ENCODE measurements around the gene ATF7IP2. TPM values are rescaled to one million over a fixed set of nuclear protein-coding genes. Genes with fewer than 3 reads are reported as not detected.

ATF7IP2 gene
- total and polyA plus RNA-seq, 9 of the 15 experiments (the other 6 are each of a cell fraction or from before 2014, with no cell fraction given), result 131 to 515 (median 196) TPM

DNA sequence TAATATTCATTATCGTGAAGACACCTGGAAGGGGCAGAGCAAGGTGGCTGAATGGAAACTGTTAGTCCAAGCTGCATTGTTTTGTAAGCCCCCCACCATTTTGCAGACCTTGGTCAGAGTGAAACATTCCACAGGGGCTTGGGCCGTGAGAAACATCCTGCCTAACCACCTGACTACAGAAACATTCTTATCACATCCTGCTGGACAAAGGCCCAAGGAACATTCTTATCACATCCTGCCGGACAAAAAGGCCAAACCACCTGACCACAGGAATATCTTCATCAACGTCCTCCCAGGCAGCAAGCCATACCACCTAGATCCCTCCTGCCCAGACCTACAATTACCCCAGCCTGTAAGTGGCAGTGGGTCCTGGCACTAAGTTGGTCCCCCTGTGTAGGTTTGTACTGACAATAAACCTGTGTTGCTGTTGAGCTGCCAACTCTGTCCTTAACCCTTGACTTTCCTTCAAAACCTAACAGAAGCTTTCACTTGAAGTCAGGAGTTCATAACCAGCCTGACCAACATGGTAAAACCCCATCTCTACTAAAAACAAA is 19.6 kb downstream of the ATF7IP2 start (continued):
- TF ChIP-seq, protein P1, sequence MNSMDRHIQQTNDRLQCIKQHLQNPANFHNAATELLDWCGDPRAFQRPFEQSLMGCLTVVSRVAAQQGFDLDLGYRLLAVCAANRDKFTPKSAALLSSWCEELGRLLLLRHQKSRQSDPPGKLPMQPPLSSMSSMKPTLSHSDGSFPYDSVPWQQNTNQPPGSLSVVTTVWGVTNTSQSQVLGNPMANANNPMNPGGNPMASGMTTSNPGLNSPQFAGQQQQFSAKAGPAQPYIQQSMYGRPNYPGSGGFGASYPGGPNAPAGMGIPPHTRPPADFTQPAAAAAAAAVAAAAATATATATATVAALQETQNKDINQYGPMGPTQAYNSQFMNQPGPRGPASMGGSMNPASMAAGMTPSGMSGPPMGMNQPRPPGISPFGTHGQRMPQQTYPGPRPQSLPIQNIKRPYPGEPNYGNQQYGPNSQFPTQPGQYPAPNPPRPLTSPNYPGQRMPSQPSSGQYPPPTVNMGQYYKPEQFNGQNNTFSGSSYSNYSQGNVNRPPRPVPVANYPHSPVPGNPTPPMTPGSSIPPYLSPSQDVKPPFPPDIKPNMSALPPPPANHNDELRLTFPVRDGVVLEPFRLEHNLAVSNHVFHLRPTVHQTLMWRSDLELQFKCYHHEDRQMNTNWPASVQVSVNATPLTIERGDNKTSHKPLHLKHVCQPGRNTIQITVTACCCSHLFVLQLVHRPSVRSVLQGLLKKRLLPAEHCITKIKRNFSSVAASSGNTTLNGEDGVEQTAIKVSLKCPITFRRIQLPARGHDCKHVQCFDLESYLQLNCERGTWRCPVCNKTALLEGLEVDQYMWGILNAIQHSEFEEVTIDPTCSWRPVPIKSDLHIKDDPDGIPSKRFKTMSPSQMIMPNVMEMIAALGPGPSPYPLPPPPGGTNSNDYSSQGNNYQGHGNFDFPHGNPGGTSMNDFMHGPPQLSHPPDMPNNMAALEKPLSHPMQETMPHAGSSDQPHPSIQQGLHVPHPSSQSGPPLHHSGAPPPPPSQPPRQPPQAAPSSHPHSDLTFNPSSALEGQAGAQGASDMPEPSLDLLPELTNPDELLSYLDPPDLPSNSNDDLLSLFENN (IDR thresholded peaks at IDR 0.05; ENCODE audit: low read depth in 2 of 2, low read length in 2 of 2), result 0 out of 4 replicates have a peak, but pooled peaks of 1 of the 2 experiments have one; percentile 49
- peak; percentile 41 for TF ChIP-seq CCNT2 (IDR thresholded peaks at IDR 0.05; ENCODE audit: borderline replicate concordance, extremely low read depth, insufficient read length, low read depth, low read length)
- peak; percentile 55; the same call in 1 of the 2 replicates for TF ChIP-seq SMARCE1 (IDR thresholded peaks at IDR 0.05)
- no peak for TF ChIP-seq ZNF668 (CRISPR knock-in tag; IDR thresholded peaks at IDR 0.05)
- no peak for TF ChIP-seq ZNF79 (CRISPR knock-in tag; IDR thresholded peaks at IDR 0.05; ENCODE audit: low read depth)
- peak; percentile 95 to 96 for TF ChIP-seq TRIM24 (IDR thresholded peaks at IDR 0.05)
- no peak for TF ChIP-seq NFYB (IDR thresholded peaks at IDR 0.05; ENCODE audit: extremely low read depth, insufficient read length)
- TF ChIP-seq FOXP1 (CRISPR knock-in tag; IDR thresholded peaks at IDR 0.05), result no peak
- TF ChIP-seq ARID1B (IDR thresholded peaks at IDR 0.05), result peak; percentile 86
- TF ChIP-seq, protein P2, sequence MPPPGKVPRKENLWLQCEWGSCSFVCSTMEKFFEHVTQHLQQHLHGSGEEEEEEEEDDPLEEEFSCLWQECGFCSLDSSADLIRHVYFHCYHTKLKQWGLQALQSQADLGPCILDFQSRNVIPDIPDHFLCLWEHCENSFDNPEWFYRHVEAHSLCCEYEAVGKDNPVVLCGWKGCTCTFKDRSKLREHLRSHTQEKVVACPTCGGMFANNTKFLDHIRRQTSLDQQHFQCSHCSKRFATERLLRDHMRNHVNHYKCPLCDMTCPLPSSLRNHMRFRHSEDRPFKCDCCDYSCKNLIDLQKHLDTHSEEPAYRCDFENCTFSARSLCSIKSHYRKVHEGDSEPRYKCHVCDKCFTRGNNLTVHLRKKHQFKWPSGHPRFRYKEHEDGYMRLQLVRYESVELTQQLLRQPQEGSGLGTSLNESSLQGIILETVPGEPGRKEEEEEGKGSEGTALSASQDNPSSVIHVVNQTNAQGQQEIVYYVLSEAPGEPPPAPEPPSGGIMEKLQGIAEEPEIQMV (tag; conservative IDR thresholded peaks at IDR 0.05; ENCODE audit: low read depth), result peak; percentile 31; the same call in 1 of the 2 replicates
- no peak for TF ChIP-seq TARDBP (IDR thresholded peaks at IDR 0.05)
